ENCODE results near the gene ZNF322. TPM values are rescaled to one million over a fixed set of nuclear protein-coding genes. Genes with fewer than 3 reads are reported as not detected.

Gene ZNF322
- total RNA-seq, 1 donor from 2014 or later = 35.0 TPM

DNA sequence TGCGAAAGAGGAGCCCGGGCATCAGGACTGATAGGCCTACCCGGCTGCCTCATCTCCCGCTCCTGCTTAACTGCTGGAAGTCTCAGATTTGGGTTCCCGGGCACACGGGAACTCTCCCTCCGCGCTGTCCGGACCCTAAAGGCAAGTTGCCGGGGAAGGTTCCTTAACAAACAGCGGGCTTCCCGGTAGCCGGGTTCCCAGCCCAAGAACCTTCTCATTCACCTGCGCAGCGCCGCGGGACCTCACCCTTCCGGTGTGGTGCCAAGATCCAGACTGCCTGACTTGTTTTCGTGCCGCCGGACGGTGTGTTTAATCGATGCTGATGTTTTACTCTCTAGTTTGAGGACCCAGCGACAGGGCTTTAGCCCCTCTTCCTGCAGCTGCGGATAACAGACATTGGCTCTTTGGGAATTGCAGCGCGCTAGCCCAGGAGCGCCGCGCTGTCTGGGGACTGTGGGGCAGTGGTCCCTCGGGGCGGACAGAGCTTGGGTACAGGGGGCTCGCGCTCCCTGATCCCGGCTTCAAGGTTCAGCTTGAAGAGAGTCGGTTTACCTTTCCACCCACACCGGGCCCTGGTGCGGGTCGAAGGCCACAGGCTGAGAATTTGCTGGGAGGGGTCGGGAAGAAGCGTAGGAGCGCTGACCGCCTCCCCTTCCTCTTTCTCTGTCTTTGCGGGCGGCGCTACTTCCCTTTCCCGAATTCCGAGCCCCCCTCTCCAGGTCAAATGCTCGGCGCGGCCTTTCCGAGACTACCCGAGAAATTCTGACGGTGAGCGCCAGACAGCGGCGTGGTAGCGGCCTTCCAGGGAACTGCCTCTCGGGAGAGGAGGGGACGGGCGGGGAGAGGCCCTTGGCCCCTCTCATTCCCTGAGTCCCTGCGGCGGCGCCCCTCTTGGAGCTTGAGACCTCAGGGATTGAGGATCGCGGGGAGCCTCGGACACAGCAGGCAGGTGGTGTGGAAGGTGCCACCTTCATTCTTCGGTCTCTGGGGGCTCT is 45.6 kb downstream of the ZNF322 start:
- Mint-ChIP-seq H3K27ac (ENCODE audit: unreplicated experiment) (no peak overlapping the region), H3K4me3 (ENCODE audit: unreplicated experiment) (peak overlapping the region; percentile 90), H3K36me3 (ENCODE audit: low read depth, unreplicated experiment) (no peaks in the 10 kb centered on the region), H3K9me3 (ENCODE audit: unreplicated experiment) (no peaks in the 10 kb centered on the region), H3K27me3 (ENCODE audit: unreplicated experiment) (peaks cover 18% of the 10 kb centered on the region), H3K4me1 (ENCODE audit: unreplicated experiment) (peaks cover 8% of the 10 kb centered on the region)
- TF ChIP-seq CTCF (IDR thresholded peaks at IDR 0.05; ENCODE audit: unreplicated experiment) = no peak
- peak; percentile 50 for DNase-seq (ENCODE audit: low spot score)

- Mint-ChIP-seq H3K27me3 (ENCODE audit: unreplicated experiment) (peaks cover 18% of the 10 kb centered on the region), H3K4me3 (ENCODE audit: unreplicated experiment) (peak overlapping the region; percentile 90), H3K27ac (ENCODE audit: unreplicated experiment) (no peak overlapping the region), H3K36me3 (ENCODE audit: low read depth, unreplicated experiment) (no peaks in the 10 kb centered on the region), H3K4me1 (ENCODE audit: unreplicated experiment) (peaks cover 8% of the 10 kb centered on the region), H3K9me3 (ENCODE audit: unreplicated experiment) (no peaks in the 10 kb centered on the region)
- TF ChIP-seq CTCF (IDR thresholded peaks at IDR 0.05; ENCODE audit: unreplicated experiment) = no peak
- no peak for DNase-seq (ENCODE audit: low spot score)
Measured at GRCh38 chr6:26613201-26613600, 46.3 kb downstream of the ZNF322 start.

- Mint-ChIP-seq H3K27ac (ENCODE audit: unreplicated experiment) (no peak overlapping the region), H3K4me1 (ENCODE audit: unreplicated experiment) (peaks cover 8% of the 10 kb centered on the region), H3K9me3 (ENCODE audit: unreplicated experiment) (no peaks in the 10 kb centered on the region), H3K36me3 (ENCODE audit: low read depth, unreplicated experiment) (no peaks in the 10 kb centered on the region), H3K27me3 (ENCODE audit: unreplicated experiment) (peaks cover 18% of the 10 kb centered on the region), H3K4me3 (ENCODE audit: unreplicated experiment) (no peak overlapping the region)
- no peak for TF ChIP-seq CTCF (IDR thresholded peaks at IDR 0.05; ENCODE audit: unreplicated experiment)
- no peak for DNase-seq (ENCODE audit: low spot score)
Measured at GRCh38 chr6:26611599-26611998, 47.9 kb downstream of the ZNF322 start.

- TF ChIP-seq CTCF (IDR thresholded peaks at IDR 0.05; ENCODE audit: unreplicated experiment) = no peak
- Mint-ChIP-seq H3K27ac (ENCODE audit: unreplicated experiment) (no peak overlapping the region), H3K4me1 (ENCODE audit: unreplicated experiment) (peaks cover 8% of the 10 kb centered on the region), H3K9me3 (ENCODE audit: unreplicated experiment) (no peaks in the 10 kb centered on the region), H3K4me3 (ENCODE audit: unreplicated experiment) (no peak overlapping the region), H3K36me3 (ENCODE audit: low read depth, unreplicated experiment) (no peaks in the 10 kb centered on the region), H3K27me3 (ENCODE audit: unreplicated experiment) (peaks cover 18% of the 10 kb centered on the region)
- no peak for DNase-seq (ENCODE audit: low spot score)
Measured at GRCh38 chr6:26609463-26609862, 50.1 kb downstream of the ZNF322 start.
